GM10266 (cell line): Measurements from ENCODE around the gene TCAP.

Experiments
- DNase-seq: peaks from one replicate; pipeline ENCODE4 v3.0.0; 2012; ENCODE audit errors: extremely low spot score
- CTCF ChIP-seq: IDR thresholded peaks from 2 replicates; pipeline ENCODE4 v1.5.1; 2012; ENCODE audit warnings: mild to moderate bottlenecking, low read depth; ENCODE audit not compliant: control insufficient read depth, insufficient read depth; ENCODE audit errors: missing control alignments

TCAP gene

GRCh38 chr17:39641883-39642282 lies 23.3 kb upstream of the TCAP start:
- DNase-seq = no peak
- TF ChIP-seq CTCF = no peak

- no peak for TF ChIP-seq CTCF
- DNase-seq = no peak
Observed at GRCh38 chr17:39642291-39643074, 22.7 kb upstream of the TCAP start.

- DNase-seq = no peak
- TF ChIP-seq CTCF = no peak
Observed at GRCh38 chr17:39643271-39643670, 21.9 kb upstream of the TCAP start.

GRCh38 chr17:39647256-39647655 lies 17.9 kb upstream of the TCAP start:
- no peak for DNase-seq
- TF ChIP-seq CTCF = no peak

- no peak for TF ChIP-seq CTCF
- no peak for DNase-seq
Observed at GRCh38 chr17:39648616-39649366, 16.4 kb upstream of the TCAP start.

- DNase-seq = no peak
- no peak for TF ChIP-seq CTCF
Observed at GRCh38 chr17:39650121-39650579, 15.0 kb upstream of the TCAP start.
